DMS 273 (cell line): Measurements from ENCODE around the gene ORC1.
A peak's percentile ranks its signal among the peaks of the same experiment; 100 is the strongest.

Experiments
- DNase-seq: peaks from one replicate; lab custom pipeline; 2025; ENCODE audit not compliant: unreplicated experiment; lab: John Stamatoyannopoulos, UW

The ORC1 gene

GRCh38 chr1:52404116-52404974 lies at the start of gene ORC1, which contains the start of gene PRPF38A:
TSS of gene ORC1 (minus strand) at chr1:52404423. CDS start at chr1:52402223, 2,200 bp downstream.
TSS of gene PRPF38A (plus strand) at chr1:52404602. CDS start at chr1:52404750, 148 bp downstream.
- peak; percentile 99 for DNase-seq

- DNase-seq, result peak; percentile 6
Measured at GRCh38 chr1:52444463-52444862, 40.2 kb upstream of the ORC1 start.

- DNase-seq, result no peak
Measured at GRCh38 chr1:52439976-52440375, 35.8 kb upstream of the ORC1 start.

GRCh38 chr1:52436817-52437216 lies 32.6 kb upstream of the ORC1 start:
- DNase-seq, result no peak

GRCh38 chr1:52435650-52436049 lies 31.4 kb upstream of the ORC1 start:
- no peak for DNase-seq

GRCh38 chr1:52435211-52435610 lies 31.0 kb upstream of the ORC1 start:
- no peak for DNase-seq

GRCh38 chr1:52432807-52433206 lies 28.6 kb upstream of the ORC1 start:
- no peak for DNase-seq

GRCh38 chr1:52427152-52427551 lies 22.9 kb upstream of the ORC1 start:
- DNase-seq, result no peak

- DNase-seq, result no peak
Measured at GRCh38 chr1:52426371-52426770, 22.1 kb upstream of the ORC1 start.

- no peak for DNase-seq
Measured at GRCh38 chr1:52424813-52425212, 20.6 kb upstream of the ORC1 start.

GRCh38 chr1:52424231-52424636 lies 20.0 kb upstream of the ORC1 start:
- DNase-seq, result no peak

GRCh38 chr1:52423771-52424170 lies 19.5 kb upstream of the ORC1 start:
- no peak for DNase-seq

- no peak for DNase-seq
Measured at GRCh38 chr1:52423055-52423454, 18.8 kb upstream of the ORC1 start.

- DNase-seq, result no peak
Measured at GRCh38 chr1:52420713-52421112, 16.5 kb upstream of the ORC1 start.

GRCh38 chr1:52416811-52417210 lies 12.6 kb upstream of the ORC1 start:
- no peak for DNase-seq

- DNase-seq, result no peak
Measured at GRCh38 chr1:52414942-52415341, 10.7 kb upstream of the ORC1 start.

GRCh38 chr1:52413410-52413989 lies 9.3 kb upstream of the ORC1 start:
- DNase-seq, result no peak

GRCh38 chr1:52404975-52405338 lies 734 bp upstream of the ORC1 start:
- DNase-seq, result no peak

- peak; percentile 81 for DNase-seq
Measured at GRCh38 chr1:52403566-52404115, 582 bp downstream of the ORC1 start.

GRCh38 chr1:52402860-52403240 lies 1.4 kb downstream of the ORC1 start:
- no peak for DNase-seq

GRCh38 chr1:52400131-52400530 lies 4.1 kb downstream of the ORC1 start:
- no peak for DNase-seq

- no peak for DNase-seq
Measured at GRCh38 chr1:52399629-52400028, 4.6 kb downstream of the ORC1 start.
